ENCODE results near the gene FECH. TPM values are rescaled to one million over a fixed set of nuclear protein-coding genes. Genes with fewer than 3 reads are reported as not detected.

The FECH gene
- total and polyA plus RNA-seq, 10 of the 15 experiments (the other 5 are each of a cell fraction or from before 2014, with no cell fraction given), result 9.9 to 50.0 (median 30.1) TPM

GRCh38 chr18:57574866-57575265 lies 11.6 kb downstream of the FECH start:
- H4K20me1 ChIP-seq (ENCODE audit: control insufficient read depth, insufficient read depth), result no peaks in the 10 kb centered on the region
- H3K79me2 ChIP-seq (ENCODE audit: control insufficient read depth, insufficient read depth, low read length), result no peaks in the 10 kb centered on the region
- ChIA-PET RAD21 (ENCODE audit: unreplicated experiment) (no interaction called here), SMC1A (ENCODE audit: uncharacterized antibody, unreplicated experiment) (interaction anchor here (1.0 kb wide), 1 partner anchor 13 kb away, joined by 3 read pairs; no protein-coding TSS in a partner anchor), POLR2A (no interaction called here), CTCF (interaction anchor here (0.6 to 0.9 kb wide), 2 partner anchors 11 to 13 kb away, joined by 3 to 4 read pairs; no protein-coding TSS in a partner anchor)
- intact Hi-C loops (cut with micrococcal nuclease; ENCODE audit: unreplicated experiment) (no loop called here), in situ Hi-C loops (cut with MboI) (no loop called here)
- 59% methylated on average over 4 of the region's 4 CpGs for WGBS (ENCODE audit: insufficient coverage, insufficient replicate concordance, low lambda C conversion rate, missing lambda C conversion rate)
- no peak overlapping the region for H3K4me3 ChIP-seq
- H3K4me1 ChIP-seq (ENCODE audit: control insufficient read depth, insufficient read depth, low read length), result peaks cover 3% of the 10 kb centered on the region; the same call in 1 of the 2 replicates
- no peak overlapping the region for H3K9ac ChIP-seq (ENCODE audit: control insufficient read depth, insufficient read depth, low read length)
- BruUV-seq (replicated peaks), result no TSS peak
- no peaks in the 10 kb centered on the region for H3K9me3 ChIP-seq (replicated peaks; ENCODE audit: control insufficient read depth, insufficient read depth, low read length)
- H3K27me3 ChIP-seq (replicated peaks in 1 of 2; ENCODE audit: control insufficient read depth in 2 of 2, insufficient read depth in 2 of 2, low read length in 1 of 2), result no peaks in the 10 kb centered on the region
- H3K4me2 ChIP-seq (ENCODE audit: control insufficient read depth, insufficient read depth), result no peak overlapping the region
- TF ChIP-seq RELA (IDR thresholded peaks at IDR 0.05; ENCODE audit: borderline replicate concordance, partially characterized antibody), result no peak
- no peak for TF ChIP-seq SMAD5 (IDR thresholded peaks at IDR 0.05; ENCODE audit: low read depth)
- TF ChIP-seq NFXL1 (IDR thresholded peaks at IDR 0.05; ENCODE audit: borderline replicate concordance), result no peak
- TF ChIP-seq ZSCAN29 (IDR thresholded peaks at IDR 0.05), result no peak
- no peak for TF ChIP-seq POLR2AphosphoS2 (IDR thresholded peaks at IDR 0.05; ENCODE audit: low read depth, low read length)
- no peak for TF ChIP-seq IRF3 (IDR thresholded peaks at IDR 0.05)
- no peak for TF ChIP-seq REST (IDR thresholded peaks at IDR 0.05; ENCODE audit: low read depth, low read length)
- TF ChIP-seq ETV6 (conservative IDR thresholded peaks at IDR 0.05 in 1 of 2, IDR thresholded peaks at IDR 0.05 in 1 of 2; ENCODE audit: borderline replicate concordance in 1 of 2, low read depth in 1 of 2), result no peak
- TF ChIP-seq IRF5 (IDR thresholded peaks at IDR 0.05; ENCODE audit: borderline replicate concordance), result no peak
- no peak for TF ChIP-seq SUPT20H (IDR thresholded peaks at IDR 0.05; ENCODE audit: borderline replicate concordance, control insufficient read depth, low read depth, low read length)
- no peak for TF ChIP-seq MXI1 (IDR thresholded peaks at IDR 0.05; ENCODE audit: low read depth, low read length)
- no peak for TF ChIP-seq SPI1 (IDR thresholded peaks at IDR 0.05; ENCODE audit: borderline replicate concordance, insufficient read depth, low read depth, low read length)
- TF ChIP-seq ZBED1 (IDR thresholded peaks at IDR 0.05; ENCODE audit: borderline replicate concordance), result no peak
- TF ChIP-seq NFYA (IDR thresholded peaks at IDR 0.05; ENCODE audit: borderline replicate concordance, low read depth, low read length), result no peak
- no peak overlapping the region for H3K27ac ChIP-seq (ENCODE audit: control insufficient read depth, insufficient read depth)
- FAIRE-seq (no peak), DNase-seq (ENCODE audit: low read depth, low spot score) (no peak), ATAC-seq (no peak)
- H2AFZ ChIP-seq (ENCODE audit: control insufficient read depth, low read depth, low read length), result no peak overlapping the region
- H3K36me3 ChIP-seq (ENCODE audit: control insufficient read depth in 2 of 2, insufficient read depth in 2 of 2, low read length in 1 of 2), result peaks cover 0 to 8% of the 10 kb centered on the region in 2 experiments; a peak in 2 of 4 replicates

All from GM12878 (cell line).